A673 (cell line): ENCODE results near the gene HSPA6.
"Not testable (repeated sequence)": the region's sequence is repeated elsewhere in the genome, so short reads cannot be mapped to it uniquely, and the experiment has no call there.

Source experiments
- EZH2 ChIP-seq: fragments of 200-600 bp; sonication (generic); IDR thresholded peaks from 2 replicates; pipeline ENCODE4 v1.6.1; 2017; ENCODE audit warnings: borderline replicate concordance, low read depth, mild to moderate bottlenecking, mixed read lengths, antibody characterized with exemption, low read length; ENCODE audit not compliant: poor library complexity, severe bottlenecking
- TF ChIP-seq, protein P1 (sequence below): fragments of 300-800, 200-600 bp; sonication (generic); conservative IDR thresholded peaks from 2 replicates; pipeline ENCODE4 v1.5.1; 2017; ENCODE audit warnings: low read depth, mild to moderate bottlenecking, antibody characterized with exemption, low read length, moderate library complexity, mixed read lengths

- TF ChIP-seq, protein P1, sequence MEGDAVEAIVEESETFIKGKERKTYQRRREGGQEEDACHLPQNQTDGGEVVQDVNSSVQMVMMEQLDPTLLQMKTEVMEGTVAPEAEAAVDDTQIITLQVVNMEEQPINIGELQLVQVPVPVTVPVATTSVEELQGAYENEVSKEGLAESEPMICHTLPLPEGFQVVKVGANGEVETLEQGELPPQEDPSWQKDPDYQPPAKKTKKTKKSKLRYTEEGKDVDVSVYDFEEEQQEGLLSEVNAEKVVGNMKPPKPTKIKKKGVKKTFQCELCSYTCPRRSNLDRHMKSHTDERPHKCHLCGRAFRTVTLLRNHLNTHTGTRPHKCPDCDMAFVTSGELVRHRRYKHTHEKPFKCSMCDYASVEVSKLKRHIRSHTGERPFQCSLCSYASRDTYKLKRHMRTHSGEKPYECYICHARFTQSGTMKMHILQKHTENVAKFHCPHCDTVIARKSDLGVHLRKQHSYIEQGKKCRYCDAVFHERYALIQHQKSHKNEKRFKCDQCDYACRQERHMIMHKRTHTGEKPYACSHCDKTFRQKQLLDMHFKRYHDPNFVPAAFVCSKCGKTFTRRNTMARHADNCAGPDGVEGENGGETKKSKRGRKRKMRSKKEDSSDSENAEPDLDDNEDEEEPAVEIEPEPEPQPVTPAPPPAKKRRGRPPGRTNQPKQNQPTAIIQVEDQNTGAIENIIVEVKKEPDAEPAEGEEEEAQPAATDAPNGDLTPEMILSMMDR: not testable (repeated sequence)
- not testable (repeated sequence) for TF ChIP-seq EZH2
Observed at GRCh38 chr1:161557506-161558450, 33.4 kb downstream of the HSPA6 start.
